Measurements from ENCODE around the gene N4BP3. TPM values are rescaled to one million over a fixed set of nuclear protein-coding genes. Genes with fewer than 3 reads are reported as not detected.

The N4BP3 gene
- total RNA-seq, 2 experiments from 2014 or later, result 6.9 to 7.0 TPM

- CTCF ChIA-PET, result interaction anchor here (1.2 to 3.0 kb wide), 3 partner anchors 8 to 15 kb away, joined by 4 to 17 read pairs (median 6); no protein-coding TSS in a partner anchor
- POLR2A ChIA-PET, result interaction anchor here (0.8 to 1.1 kb wide), 4 partner anchors 10 to 74 kb away, joined by 3 to 10 read pairs (median 3); partner anchors contain the start of genes HNRNPAB and NHP2
These were observed 17.5 kb downstream of the N4BP3 start, which contains the start of gene RMND5B for GRCh38 chr5:178130576-178131445. Gene RMND5B, plus strand, starts transcription at chr5:178131014. Its CDS starts 7,106 bp downstream, at chr5:178138120.

DNA sequence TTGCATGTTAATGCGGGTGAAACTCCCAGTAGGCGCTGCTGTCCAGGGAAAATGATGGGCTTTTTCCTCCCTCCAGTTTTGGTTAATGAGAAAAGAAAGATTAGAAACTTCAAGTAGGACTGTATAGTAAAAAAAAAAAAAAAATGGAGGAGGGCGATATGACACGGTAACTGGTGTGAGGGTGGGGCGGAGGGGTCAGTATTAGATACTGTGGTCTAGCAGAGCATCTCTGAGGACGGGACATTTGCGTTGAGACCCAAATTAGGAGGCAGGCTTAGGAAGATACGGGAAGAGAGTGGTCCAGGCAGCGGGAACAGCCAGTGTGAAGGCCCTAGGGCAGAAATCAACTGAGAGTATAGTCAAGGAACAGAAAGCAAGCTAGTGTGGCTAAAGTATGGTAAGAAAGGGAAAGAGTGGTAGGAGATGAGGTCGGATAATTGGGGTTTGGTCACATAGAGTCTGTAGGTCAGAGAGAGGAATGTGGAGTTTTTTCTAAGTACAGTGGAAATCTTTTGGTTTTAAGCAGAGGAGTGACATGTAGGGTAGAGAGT lies 18.2 kb downstream of the N4BP3 start:
- ChIA-PET POLR2A (interaction anchor here (0.8 to 1.1 kb wide), 4 partner anchors 9 to 73 kb away, joined by 3 to 10 read pairs (median 3); partner anchors contain the start of genes HNRNPAB and NHP2), CTCF (interaction anchor here (1.2 to 3.0 kb wide), 3 partner anchors 9 to 15 kb away, joined by 4 to 17 read pairs (median 6); no protein-coding TSS in a partner anchor)

- ChIA-PET CTCF (interaction anchor here (2.0 to 3.0 kb wide), 3 partner anchors 13 to 61 kb away, joined by 4 to 10 read pairs (median 9); no protein-coding TSS in a partner anchor), POLR2A (no interaction called here)
These were observed 23.7 kb downstream of the N4BP3 start for GRCh38 chr5:178136990-178137389.

GRCh38 chr5:178137991-178138390 lies 24.7 kb downstream of the N4BP3 start:
- CTCF ChIA-PET, result interaction anchor here (0.6 to 3.0 kb wide), 5 partner anchors 12 to 62 kb away, joined by 3 to 10 read pairs (median 4); no protein-coding TSS in a partner anchor
- POLR2A ChIA-PET, result interaction anchor here (0.7 to 0.9 kb wide), 2 partner anchors 11 to 84 kb away, joined by 3 read pairs; no protein-coding TSS in a partner anchor

- CTCF ChIA-PET, result no interaction called here
These were observed 28.2 kb downstream of the N4BP3 start for GRCh38 chr5:178141550-178141949.

DNA sequence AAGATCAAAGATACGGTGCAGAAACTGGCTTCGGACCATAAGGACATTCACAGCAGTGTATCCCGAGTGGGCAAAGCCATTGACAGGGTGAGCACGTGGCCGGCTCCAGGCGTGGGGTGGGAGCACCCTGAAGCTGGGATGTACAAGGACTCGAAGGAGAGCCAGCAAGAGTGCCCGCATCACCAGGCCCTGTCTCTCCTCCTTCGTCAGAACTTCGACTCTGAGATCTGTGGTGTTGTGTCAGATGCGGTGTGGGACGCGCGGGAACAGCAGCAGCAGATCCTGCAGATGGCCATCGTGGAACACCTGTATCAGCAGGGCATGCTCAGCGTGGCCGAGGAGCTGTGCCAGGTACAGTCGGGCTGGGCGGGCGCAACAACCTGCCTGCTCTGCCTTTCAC lies 29.3 kb downstream of the N4BP3 start:
- ChIA-PET POLR2A (no interaction called here), CTCF (interaction anchor here (1.0 kb wide), 1 partner anchor 67 kb away, joined by 3 read pairs; no protein-coding TSS in a partner anchor)

More at GRCh38 chr5:178141550-178141949, 28.2 kb downstream of the N4BP3 start:
- POLR2A ChIA-PET, result no interaction called here

- POLR2A ChIA-PET, result no interaction called here
- CTCF ChIA-PET, result interaction anchor here (1.0 kb wide), 1 partner anchor 68 kb away, joined by 3 read pairs; no protein-coding TSS in a partner anchor
These were observed 29.9 kb downstream of the N4BP3 start for GRCh38 chr5:178143246-178143645.

GRCh38 chr5:178143901-178144300 lies 30.6 kb downstream of the N4BP3 start:
- POLR2A ChIA-PET, result no interaction called here
- CTCF ChIA-PET, result interaction anchor here (2.9 to 3.1 kb wide), 2 partner anchors 24 to 69 kb away, joined by 12 to 34 read pairs; no protein-coding TSS in a partner anchor

GRCh38 chr5:178145965-178146820 lies 32.9 kb downstream of the N4BP3 start:
- CTCF ChIA-PET, result interaction anchor here (0.9 to 3.1 kb wide), 6 partner anchors 11 to 71 kb away, joined by 3 to 34 read pairs (median 8); no protein-coding TSS in a partner anchor
- POLR2A ChIA-PET, result interaction anchor here (0.5 kb wide), 1 partner anchor 41 kb away, joined by 3 read pairs; no protein-coding TSS in a partner anchor

DNA sequence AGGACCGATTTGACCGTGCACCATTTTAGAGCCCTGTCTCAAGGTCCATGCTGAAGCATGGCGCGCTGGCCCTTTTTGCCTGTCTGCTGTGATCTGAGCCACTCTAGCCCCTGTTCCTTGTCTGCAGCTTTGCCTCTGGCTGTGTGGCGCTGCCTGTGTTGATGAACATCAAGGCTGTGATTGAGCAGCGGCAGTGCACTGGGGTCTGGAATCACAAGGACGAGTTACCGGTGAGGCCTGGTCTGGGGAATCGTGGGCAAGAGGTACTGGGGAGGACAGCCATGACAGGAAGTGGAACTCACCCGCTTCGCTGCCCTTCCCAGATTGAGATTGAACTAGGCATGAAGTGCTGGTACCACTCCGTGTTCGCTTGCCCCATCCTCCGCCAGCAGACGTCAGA lies 34.1 kb downstream of the N4BP3 start:
- ChIA-PET POLR2A (no interaction called here), CTCF (interaction anchor here (1.3 to 2.6 kb wide), 2 partner anchors 12 to 71 kb away, joined by 5 to 12 read pairs; no protein-coding TSS in a partner anchor)

GRCh38 chr5:178149199-178149932 lies 36.0 kb downstream of the N4BP3 start:
- POLR2A ChIA-PET, result interaction anchor here (0.7 to 1.2 kb wide), 2 partner anchors 11 to 16 kb away, joined by 3 read pairs; no protein-coding TSS in a partner anchor
- CTCF ChIA-PET, result interaction anchor here (1.6 to 2.6 kb wide), 4 partner anchors 12 to 73 kb away, joined by 3 to 12 read pairs (median 10); no protein-coding TSS in a partner anchor

DNA sequence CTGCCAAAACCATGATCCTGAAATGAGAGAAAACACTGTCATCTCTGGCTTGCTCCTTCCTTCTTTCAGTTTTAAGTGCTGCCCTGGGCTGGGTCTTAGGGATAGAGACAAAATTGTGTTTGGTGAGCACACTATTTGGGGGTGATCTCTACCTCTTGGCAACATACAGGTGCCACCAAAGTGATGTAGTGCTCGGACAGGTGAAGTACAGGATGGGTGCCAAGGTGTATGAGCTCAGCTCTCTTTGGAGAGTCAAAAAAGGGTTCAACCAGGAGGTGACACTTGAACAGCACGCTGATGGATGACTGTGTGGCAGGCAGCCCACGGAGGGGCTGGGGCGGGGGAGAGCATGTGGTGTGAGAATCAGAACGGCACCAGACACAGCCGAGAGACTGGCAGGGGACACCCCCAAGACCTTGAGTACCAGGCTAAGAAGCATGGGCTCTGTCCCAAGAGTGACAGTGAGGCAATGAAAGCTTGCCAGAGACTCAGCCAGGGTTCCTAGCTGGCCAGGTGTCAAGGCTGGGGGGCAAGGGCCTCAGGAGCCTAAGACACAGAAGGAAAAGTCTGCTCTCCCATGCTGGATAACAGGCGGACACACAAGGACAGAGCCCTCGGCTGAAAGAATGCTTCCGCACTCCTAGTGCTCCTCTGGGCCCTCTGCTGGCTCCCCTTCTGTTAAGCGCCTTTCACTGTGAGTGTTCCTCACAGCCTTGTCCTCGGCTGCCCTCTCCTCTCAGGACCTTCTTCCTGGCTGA lies 37.8 kb downstream of the N4BP3 start:
- POLR2A ChIA-PET, result no interaction called here
- CTCF ChIA-PET, result interaction anchor here (0.6 to 2.3 kb wide), 2 partner anchors 14 to 34 kb away, joined by 4 to 9 read pairs; no protein-coding TSS in a partner anchor

DNA sequence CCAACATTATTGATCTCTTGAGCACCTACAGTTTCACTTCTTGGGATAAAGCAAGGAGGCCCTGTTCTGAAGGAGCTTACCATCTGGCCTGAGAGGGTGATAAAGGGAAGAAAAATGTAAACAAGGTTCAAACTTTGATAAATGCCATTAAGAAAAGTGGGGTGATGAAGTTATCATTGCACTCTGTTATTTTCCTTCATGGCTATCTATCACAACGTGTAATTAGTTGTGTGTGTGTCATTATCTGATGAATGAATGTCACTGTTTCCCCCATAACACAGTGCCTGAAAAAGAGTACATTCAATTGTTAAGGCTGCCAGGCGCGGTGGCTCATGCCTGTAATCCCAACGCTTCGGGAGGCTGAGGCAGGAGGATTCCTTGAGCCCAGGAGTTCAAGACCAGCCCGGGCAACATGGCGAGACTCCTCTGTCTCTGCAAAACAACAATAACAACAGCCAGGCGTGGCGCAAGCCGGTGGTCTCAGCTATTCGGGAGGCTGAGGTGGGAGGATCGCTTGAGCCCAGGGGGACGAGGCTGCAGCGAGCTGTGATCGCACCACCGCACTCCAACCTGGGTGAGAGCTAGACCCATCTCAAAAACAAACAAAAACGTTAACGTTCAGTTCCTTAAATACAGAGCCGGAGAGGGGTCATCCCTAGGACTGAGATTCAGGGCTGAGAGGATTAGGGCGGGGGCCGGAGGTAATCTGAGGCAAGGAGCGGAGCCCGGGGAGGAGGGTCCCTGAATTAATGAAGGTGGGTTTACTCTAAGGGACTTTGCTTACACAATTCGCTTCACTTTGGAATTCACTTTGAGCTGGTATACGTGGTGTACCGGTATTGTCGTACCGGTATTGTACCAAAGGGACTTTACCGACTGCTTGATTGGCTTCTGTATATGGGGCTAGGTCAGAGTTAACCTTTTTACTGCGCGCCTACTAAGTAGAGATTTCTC lies 39.4 kb downstream of the N4BP3 start:
- CTCF ChIA-PET, result interaction anchor here (0.6 to 6.4 kb wide), 5 partner anchors 11 to 97 kb away, joined by 3 to 31 read pairs (median 4); no protein-coding TSS in a partner anchor
- POLR2A ChIA-PET, result interaction anchor here (1.2 to 1.6 kb wide), 4 partner anchors 36 to 54 kb away, joined by 3 to 11 read pairs (median 4); partner anchors contain the start of gene HNRNPAB

DNA sequence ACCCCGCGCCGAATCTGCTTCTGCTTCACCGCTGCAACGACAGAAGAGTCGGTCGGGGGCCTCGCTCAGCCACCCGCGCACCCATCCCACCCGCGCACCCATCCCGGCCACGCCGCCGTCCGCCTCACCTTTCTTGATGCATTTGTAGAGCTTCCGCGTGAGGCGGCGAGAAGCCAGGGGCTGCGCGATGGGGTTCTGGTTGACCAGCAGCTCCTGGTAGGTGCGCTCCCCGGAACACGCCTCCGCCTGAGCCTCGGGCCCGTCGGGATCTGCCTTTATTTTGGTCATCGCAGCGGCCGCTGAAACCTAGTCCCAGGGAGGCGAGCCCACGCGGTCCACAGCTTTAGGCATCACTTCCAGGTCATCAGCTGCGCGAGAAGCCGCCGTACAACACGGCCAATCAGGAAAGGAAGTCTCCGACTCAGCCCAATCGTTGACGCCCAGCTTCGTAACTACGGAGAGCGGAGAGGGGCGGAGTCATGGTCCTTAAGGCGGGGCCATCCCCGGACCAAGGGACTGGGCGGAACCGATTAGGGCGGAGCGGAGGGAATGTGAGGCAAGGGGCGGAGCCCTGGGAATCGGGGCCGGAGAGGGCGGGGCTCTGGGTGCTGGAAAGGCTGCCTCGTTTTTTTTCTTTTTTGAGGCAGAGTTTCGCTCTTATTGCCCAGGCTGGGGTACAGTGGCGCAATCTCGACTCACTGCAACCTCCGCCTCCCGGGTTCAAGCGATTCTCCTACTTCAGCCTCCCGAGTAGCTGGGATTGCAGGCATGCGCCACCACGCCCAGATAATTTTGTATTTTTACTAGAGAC lies 40.4 kb downstream of the N4BP3 start, which contains the start of gene NHP2:
NHP2 (minus strand) TSS at position 356 of the 811 bp plus-strand sequence; CDS start at position 288, 68 bp downstream.
- POLR2A ChIA-PET, result interaction anchor here (0.7 to 1.6 kb wide), 5 partner anchors 13 to 53 kb away, joined by 3 to 11 read pairs (median 4); partner anchors contain the start of genes HNRNPAB and RMND5B
- CTCF ChIA-PET, result interaction anchor here (1.2 to 6.4 kb wide), 3 partner anchors 10 to 78 kb away, joined by 4 to 31 read pairs (median 5); no protein-coding TSS in a partner anchor

DNA sequence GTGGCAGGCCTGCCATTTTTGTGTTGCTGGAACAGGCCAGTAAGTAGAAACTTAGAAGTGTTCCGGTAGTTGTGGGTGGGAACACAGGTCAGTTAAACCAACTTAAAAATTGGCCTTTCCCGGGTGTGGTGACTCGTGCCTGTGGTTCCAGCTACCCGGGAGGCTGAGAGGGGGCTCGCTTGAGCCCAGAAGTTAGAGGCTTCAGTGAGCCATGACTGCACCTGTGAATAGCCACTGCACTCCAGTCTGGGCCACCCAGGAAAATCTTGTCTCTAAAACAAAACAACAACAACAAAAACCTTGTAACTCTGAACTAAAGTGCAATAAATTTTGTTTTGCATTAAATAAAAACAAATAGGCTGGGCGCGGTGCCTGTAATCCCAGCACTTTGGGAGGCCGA lies 41.7 kb downstream of the N4BP3 start:
- CTCF ChIA-PET, result interaction anchor here (0.9 to 6.4 kb wide), 4 partner anchors 9 to 80 kb away, joined by 3 to 31 read pairs (median 8); no protein-coding TSS in a partner anchor
- POLR2A ChIA-PET, result no interaction called here

Data from activated CD8-positive, alpha-beta memory T cell treated with anti-CD3 and anti-CD28 coated beads for 36 hours (primary cell).